AG10803 (cell line): ENCODE results near the gene NUCB1.
A peak's percentile ranks its signal among the peaks of the same experiment; 100 is the strongest.

Experiments used
- DNase-seq: peaks from one replicate; pipeline ENCODE4 v3.0.0; 2010; ENCODE audit warnings: low read depth
- H3K4me3 ChIP-seq: 2 replicates; pipeline ENCODE4 v1.5.1; 2011; ENCODE audit warnings: mild to moderate bottlenecking, low read length, control low read depth
- TF ChIP-seq, protein P1 (sequence below): conservative IDR thresholded peaks from 2 replicates; pipeline ENCODE4 v1.5.1; 2011; ENCODE audit warnings: mild to moderate bottlenecking, low read length, control low read depth, inconsistent platforms

The NUCB1 gene

DNA sequence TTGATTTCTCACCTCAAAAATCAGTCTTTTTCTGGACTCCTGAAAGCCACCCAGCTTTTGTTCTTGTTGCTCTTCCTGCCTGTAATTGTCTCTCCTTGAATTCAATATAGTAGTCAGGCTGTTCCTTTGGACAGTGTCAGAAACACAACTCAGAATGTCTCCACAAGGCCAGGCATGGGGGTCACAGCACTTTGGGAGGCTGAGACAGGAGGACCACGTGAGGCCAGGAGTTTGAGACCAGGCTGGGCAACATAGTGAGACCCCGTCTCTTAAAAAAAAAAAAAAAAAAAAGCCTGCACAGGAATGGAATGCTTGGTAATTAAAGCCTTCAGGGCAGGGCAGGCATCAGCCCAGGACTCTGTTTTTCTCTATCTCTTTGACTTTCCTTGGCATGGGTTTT, 45.7 kb downstream of the NUCB1 start:
- TF ChIP-seq, protein P1, sequence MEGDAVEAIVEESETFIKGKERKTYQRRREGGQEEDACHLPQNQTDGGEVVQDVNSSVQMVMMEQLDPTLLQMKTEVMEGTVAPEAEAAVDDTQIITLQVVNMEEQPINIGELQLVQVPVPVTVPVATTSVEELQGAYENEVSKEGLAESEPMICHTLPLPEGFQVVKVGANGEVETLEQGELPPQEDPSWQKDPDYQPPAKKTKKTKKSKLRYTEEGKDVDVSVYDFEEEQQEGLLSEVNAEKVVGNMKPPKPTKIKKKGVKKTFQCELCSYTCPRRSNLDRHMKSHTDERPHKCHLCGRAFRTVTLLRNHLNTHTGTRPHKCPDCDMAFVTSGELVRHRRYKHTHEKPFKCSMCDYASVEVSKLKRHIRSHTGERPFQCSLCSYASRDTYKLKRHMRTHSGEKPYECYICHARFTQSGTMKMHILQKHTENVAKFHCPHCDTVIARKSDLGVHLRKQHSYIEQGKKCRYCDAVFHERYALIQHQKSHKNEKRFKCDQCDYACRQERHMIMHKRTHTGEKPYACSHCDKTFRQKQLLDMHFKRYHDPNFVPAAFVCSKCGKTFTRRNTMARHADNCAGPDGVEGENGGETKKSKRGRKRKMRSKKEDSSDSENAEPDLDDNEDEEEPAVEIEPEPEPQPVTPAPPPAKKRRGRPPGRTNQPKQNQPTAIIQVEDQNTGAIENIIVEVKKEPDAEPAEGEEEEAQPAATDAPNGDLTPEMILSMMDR: no peak
- DNase-seq: no peak
- H3K4me3 ChIP-seq: no peak overlapping the region

DNA sequence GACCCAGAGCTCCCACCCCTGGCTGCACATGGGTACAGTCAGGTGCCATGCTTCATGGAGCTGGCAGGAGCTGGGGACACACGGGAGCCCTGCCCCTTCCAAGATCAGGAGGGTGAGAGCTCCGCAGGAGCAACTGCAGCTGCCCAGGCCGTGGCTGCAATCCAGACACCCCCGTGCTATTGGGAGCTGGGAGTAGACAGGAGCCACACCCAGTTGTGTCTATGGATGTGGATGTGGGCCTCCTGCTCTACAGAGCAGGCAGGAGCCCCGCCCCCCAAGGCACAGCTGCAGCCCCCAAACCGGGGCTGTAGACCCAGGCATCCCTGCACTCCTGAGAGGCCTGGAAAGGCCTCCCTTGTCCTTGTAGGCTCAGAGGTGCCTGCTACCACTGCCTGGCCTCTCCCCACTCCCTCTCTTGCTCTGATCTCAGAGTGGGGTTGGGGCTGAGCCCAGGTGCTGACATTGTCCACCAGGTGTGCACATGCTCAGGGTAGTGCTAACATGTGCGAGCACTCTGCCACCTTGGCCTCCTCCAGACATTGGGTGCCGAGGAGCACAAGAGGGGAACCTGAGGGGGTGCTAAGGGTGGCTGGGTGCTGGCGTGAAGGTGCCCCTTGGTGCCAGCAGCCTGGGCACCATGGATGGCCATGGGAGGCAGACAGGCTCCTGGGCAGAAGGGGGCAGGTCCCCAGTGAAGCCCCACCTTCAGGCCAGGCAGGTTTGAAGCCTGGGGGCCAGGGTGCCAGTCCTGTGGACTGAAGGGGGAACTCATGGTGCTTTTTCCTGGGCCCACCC, 46.5 kb downstream of the NUCB1 start:
- DNase-seq: no peak
- TF ChIP-seq, protein P1: no peak
- no peak overlapping the region for H3K4me3 ChIP-seq

DNA sequence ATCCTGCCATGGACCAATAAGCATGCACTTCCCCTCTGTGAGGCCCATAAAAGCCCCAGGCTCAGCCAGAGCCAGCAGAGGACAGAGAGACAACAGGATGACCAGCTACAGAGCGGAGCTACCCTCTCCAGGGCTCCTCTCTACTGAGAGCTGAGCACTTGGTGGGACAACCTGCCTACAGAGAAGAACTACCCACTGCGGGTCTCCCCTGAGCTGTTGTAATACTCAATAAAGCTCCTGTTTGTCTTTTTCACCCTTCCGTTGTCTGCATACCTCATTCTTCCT, 47.1 kb downstream of the NUCB1 start:
- H3K4me3 ChIP-seq: no peak overlapping the region
- TF ChIP-seq, protein P1: no peak
- DNase-seq: no peak

DNA sequence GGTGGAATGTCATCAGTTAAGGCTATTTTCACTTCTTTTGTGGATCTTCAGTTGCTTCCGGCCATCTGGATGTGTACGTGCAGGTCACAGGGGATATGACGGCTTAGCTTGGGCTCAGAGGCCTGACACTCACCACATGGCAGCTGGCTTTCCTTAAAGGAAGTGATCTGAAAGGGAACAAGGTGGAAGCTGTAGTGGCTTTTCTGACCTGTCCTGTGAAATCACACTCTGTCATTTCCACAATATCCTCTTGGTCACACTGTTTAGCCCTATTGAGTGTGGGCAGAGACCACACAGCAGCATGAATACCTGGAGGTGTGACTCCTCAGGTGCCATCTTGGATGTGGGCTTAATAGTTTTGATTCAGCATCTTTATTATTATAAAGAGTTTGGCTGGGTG, 50.0 kb downstream of the NUCB1 start:
- TF ChIP-seq, protein P1: no peak
- H3K4me3 ChIP-seq: no peak overlapping the region
- DNase-seq: no peak

DNA sequence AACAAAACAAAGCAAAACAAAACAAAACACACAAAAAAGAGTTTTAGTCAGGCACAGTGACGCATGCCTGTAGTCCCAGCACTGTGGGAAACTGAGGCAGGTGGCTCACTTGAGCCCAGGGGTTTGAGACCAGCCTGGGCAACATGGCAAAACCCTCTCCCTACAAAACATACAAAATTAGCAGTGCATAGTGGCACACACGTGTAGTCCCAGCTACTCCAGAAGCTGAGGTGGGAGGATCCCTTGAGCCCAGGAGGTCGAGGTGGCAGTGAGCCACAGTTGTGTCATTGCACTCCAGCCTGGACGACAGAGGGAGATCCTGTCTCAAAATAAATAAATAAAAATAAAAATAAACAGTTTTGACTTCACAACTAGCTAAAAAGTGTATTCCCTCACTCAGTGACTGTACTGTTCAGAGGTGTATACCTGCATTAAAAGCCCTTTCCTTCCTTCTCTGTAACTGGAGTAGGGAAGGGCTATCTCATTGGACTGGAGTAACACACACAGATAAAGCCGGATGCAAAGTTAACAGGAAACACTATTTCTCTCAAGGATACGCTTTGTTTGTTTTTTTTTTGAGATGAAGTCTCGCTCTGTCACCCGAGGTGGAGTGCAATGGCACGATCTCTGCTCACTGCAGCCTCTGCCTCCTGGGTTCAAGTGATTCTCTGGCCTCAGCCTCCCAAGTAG, 50.9 kb downstream of the NUCB1 start:
- DNase-seq: no peak
- TF ChIP-seq, protein P1: no peak
- H3K4me3 ChIP-seq: no peak overlapping the region

DNA sequence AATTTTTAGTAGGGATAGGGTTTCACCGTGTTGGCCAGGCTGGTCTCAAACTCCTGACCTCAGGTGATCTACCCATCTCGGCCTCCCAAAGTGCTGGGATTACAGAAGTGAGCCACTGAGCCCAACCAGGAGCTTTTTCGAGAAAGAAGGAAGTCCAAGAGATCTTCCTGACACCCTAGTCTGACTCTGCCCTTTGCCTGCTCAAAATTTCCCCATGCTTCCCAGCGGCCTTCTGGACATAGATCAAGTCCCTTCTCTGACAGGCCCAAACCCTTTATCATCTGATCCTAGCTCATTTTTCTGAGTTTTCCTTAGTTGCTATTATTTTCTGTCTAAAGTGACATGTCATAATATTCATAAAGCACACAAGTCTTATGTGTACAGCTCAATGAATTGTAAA, 53.0 kb downstream of the NUCB1 start:
- no peak overlapping the region for H3K4me3 ChIP-seq
- TF ChIP-seq, protein P1: no peak
- DNase-seq: no peak

DNA sequence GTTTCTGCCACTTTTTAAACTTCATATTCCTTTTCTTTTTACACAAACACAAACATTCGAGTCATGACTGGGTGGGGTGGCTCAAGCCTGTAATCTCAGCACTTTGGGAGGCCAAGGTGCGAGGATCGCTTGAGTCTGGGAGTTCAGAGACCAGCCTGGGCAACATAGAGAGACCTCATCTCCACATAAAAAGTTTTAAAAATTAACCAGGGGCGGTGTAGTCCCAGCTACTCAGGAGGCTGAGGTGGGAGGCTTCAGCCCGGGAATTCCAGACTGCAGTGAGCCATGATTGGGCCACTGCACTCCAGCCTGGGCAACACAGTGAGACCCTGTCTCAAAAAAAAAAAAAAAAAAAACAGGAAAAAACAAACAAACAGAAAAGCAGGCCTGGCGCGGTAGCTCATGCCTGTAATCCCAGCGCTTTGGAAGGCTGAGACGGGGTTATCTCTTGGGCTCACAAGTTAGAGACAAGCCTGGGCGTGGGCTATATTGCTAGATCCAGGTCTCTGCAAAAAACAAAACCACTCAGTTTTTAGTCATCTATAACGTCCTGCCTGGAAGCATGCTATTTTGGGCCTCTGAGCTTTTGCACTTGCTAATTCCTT, 54.0 kb downstream of the NUCB1 start:
- no peak for DNase-seq
- TF ChIP-seq, protein P1: no peak
- peak overlapping the region; percentile 59 for H3K4me3 ChIP-seq
